Measurements from ENCODE around the gene VSTM2B. TPM values are rescaled to one million over a fixed set of nuclear protein-coding genes. Genes with fewer than 3 reads are reported as not detected.

The VSTM2B gene
- total RNA-seq, 2 donors from 2014 or later, result not detected

GRCh38 chr19:29576046-29576606 is 50.3 kb downstream of the VSTM2B start:
- no peak for TF ChIP-seq CTCF (IDR thresholded peaks at IDR 0.05)
- TF ChIP-seq POLR2A (IDR thresholded peaks at IDR 0.05), result no peak
- WGBS, 2 donors, result 22 to 23% methylated on average over 13 to 14 of the region's 14 CpGs
- Histone ChIP-seq H3K9me3 (no peaks in the 10 kb centered on the region), H3K27ac (no peak overlapping the region), H3K4me3 (no peak overlapping the region), H3K4me1 (no peaks in the 10 kb centered on the region), H3K27me3 (no peaks in the 10 kb centered on the region), H3K36me3 (replicated peaks in 1 of 2; ENCODE audit: insufficient read depth in 1 of 2, low read depth in 2 of 2) (no peaks in the 10 kb centered on the region)
- DNase-seq (no peak), ATAC-seq (no peak)
- intact Hi-C loops (cut with DNase I), result no loop called here

GRCh38 chr19:29576761-29577648 is 51.2 kb downstream of the VSTM2B start:
- no peak for DNase-seq
- Histone ChIP-seq H3K4me3 (no peak overlapping the region), H3K36me3 (replicated peaks in 1 of 2; ENCODE audit: insufficient read depth in 1 of 2, low read depth in 2 of 2) (no peaks in the 10 kb centered on the region), H3K27ac (no peak overlapping the region), H3K4me1 (no peaks in the 10 kb centered on the region), H3K27me3 (no peaks in the 10 kb centered on the region), H3K9me3 (peaks cover 0 to 3% (median 0%) of the 10 kb centered on the region in 3 donors)
- ATAC-seq, result no peak
- intact Hi-C loops (cut with DNase I), result no loop called here
- TF ChIP-seq CTCF (IDR thresholded peaks at IDR 0.05), result no peak
- TF ChIP-seq POLR2A (IDR thresholded peaks at IDR 0.05), result no peak
- WGBS, 2 donors, result 40 to 61% methylated on average over 13 to 15 of the region's 15 CpGs

DNA sequence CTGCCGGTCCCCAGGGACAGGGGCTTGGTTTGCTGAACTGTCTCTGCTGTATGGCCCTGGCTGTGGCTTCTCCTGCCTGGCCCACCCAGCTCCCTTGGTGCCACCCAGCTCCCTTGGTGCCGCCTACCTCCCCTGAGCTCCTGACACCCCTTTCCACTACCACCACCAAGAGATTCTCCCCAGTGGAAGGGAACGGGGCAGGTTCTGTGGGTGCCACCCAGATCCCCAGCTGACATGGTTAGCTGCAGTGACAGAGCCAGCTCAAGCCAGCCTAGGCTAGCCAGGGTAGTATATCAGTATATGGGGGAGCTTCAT is 51.8 kb downstream of the VSTM2B start:
- no peaks in the 10 kb centered on the region for H3K27me3 ChIP-seq
- TF ChIP-seq CTCF (IDR thresholded peaks at IDR 0.05) (no peak), POLR2A (IDR thresholded peaks at IDR 0.05) (no peak)
- intact Hi-C loops (cut with DNase I), result no loop called here
- H3K27ac ChIP-seq, result no peak overlapping the region
- no peaks in the 10 kb centered on the region for H3K36me3 ChIP-seq (replicated peaks in 1 of 2; ENCODE audit: insufficient read depth in 1 of 2, low read depth in 2 of 2)
- no peak overlapping the region for H3K4me3 ChIP-seq
- DNase-seq (no peak), ATAC-seq (no peak)
- H3K4me1 ChIP-seq, result no peaks in the 10 kb centered on the region
- H3K9me3 ChIP-seq, result peaks cover 0 to 3% (median 0%) of the 10 kb centered on the region in 3 donors
- WGBS, 2 donors, result 37% methylated on average over 3 of the region's 3 CpGs; no CpG with 5 or more reads in 1 of the 2 donors

DNA sequence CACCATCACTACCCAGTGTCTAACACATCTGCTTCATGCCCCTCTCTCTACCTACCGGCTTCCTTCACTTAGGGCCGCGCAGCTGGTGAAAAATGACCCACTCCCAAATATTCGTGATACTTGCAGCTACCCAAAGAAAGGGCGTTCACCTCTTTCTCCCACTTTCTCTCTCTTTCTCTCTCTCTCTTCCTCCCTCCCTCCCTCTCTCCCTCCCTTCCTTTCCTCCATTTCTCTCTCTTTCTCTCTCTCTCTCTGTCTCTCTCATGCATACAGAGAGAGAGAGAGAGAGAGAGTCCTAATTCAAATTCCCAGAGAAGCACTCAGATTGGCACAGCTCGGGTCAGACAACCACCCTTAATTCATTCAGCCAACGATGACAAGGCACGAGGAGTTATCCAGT is 52.6 kb downstream of the VSTM2B start:
- Histone ChIP-seq H3K4me3 (no peak overlapping the region), H3K27ac (no peak overlapping the region), H3K4me1 (no peaks in the 10 kb centered on the region), H3K27me3 (no peaks in the 10 kb centered on the region), H3K9me3 (peaks cover 0 to 3% (median 0%) of the 10 kb centered on the region in 3 donors), H3K36me3 (replicated peaks in 1 of 2; ENCODE audit: insufficient read depth in 1 of 2, low read depth in 2 of 2) (no peaks in the 10 kb centered on the region)
- ATAC-seq (no peak), DNase-seq (no peak)
- intact Hi-C loops (cut with DNase I), result no loop called here
- TF ChIP-seq POLR2A (IDR thresholded peaks at IDR 0.05) (no peak), CTCF (IDR thresholded peaks at IDR 0.05) (no peak)
- WGBS, 2 donors, result 54 to 56% methylated on average over 8 of the region's 8 CpGs
